NOMO-1 (cell line): Measurements from ENCODE around the gene DHCR7.

Experiments
- DNase-seq, 2 experiments: peaks; one replicate each; lab custom pipeline; 2025; ENCODE audit not compliant: unreplicated experiment in 2 of 2; lab: John Stamatoyannopoulos, UW

DHCR7 gene, protein sequence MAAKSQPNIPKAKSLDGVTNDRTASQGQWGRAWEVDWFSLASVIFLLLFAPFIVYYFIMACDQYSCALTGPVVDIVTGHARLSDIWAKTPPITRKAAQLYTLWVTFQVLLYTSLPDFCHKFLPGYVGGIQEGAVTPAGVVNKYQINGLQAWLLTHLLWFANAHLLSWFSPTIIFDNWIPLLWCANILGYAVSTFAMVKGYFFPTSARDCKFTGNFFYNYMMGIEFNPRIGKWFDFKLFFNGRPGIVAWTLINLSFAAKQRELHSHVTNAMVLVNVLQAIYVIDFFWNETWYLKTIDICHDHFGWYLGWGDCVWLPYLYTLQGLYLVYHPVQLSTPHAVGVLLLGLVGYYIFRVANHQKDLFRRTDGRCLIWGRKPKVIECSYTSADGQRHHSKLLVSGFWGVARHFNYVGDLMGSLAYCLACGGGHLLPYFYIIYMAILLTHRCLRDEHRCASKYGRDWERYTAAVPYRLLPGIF

DNA sequence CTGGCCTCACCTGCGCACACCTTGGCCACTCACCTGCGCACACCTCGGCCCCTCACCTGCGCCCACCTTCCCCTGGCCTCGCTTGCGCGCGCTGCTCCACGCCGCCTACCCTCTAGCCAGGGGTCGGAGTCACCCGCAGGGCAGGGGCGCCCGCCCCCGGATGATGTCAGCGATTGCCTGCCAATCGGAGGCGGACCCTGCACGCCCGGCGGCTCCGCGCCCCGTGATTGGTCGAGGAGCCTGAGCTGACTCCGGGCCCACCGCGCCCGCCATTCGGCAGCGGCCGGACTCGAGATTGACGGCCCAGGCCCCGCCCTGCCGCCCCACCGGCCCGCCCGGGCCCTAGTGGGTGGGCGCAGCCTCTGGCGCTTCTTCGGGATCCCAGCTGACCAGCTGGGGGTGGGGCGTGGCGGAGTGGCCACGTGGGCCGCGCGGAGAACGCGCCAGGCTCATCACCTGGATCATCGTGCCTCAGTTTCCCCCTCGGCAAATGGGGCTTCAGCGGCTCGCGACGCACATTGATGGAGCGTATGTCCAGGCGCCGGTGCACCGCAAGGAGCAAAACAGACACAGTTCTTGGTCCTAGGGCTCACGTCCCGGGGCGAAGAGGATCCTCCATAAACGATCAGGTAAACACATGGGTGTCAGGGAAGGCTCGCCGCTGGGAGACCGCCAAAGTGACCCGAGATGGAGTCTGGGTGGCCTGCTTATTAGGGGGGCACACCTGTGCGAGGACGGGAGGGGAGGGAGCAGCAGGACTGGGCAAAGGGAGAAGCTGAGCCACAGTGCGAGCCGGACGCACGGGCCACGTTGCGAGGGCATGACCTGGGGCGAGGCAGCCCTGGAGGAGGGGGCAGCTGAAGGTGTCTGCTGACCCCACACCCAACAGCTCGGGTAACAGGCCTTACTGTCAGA, at the start of gene DHCR7:
Gene DHCR7, minus strand, starts transcription at position 137 of the 915 bp plus-strand sequence. CDS start 3,441 bp downstream, outside the sequence.
- DNase-seq: peak; percentile 91 to 98

DNA sequence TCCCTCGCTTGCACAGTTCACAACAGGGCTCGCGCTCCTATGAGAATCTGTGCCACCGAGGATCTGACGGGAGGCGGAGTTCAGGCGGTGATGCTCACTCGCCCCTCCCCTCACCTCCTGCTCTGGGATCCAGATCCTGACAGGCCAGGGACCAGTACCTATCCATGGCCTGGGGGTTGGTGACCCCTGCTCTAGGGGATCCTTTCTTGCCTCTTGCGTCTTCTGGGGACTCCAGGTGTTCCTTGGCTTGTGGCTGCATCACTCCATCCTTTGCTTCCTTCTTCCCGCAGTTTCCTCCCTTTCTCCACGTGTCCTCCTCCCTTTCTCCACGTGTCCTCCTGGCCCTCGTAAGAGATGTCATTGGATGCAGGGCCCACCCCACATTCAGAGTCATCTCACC, 48.2 kb upstream of the DHCR7 start:
- no peak for DNase-seq

DNA sequence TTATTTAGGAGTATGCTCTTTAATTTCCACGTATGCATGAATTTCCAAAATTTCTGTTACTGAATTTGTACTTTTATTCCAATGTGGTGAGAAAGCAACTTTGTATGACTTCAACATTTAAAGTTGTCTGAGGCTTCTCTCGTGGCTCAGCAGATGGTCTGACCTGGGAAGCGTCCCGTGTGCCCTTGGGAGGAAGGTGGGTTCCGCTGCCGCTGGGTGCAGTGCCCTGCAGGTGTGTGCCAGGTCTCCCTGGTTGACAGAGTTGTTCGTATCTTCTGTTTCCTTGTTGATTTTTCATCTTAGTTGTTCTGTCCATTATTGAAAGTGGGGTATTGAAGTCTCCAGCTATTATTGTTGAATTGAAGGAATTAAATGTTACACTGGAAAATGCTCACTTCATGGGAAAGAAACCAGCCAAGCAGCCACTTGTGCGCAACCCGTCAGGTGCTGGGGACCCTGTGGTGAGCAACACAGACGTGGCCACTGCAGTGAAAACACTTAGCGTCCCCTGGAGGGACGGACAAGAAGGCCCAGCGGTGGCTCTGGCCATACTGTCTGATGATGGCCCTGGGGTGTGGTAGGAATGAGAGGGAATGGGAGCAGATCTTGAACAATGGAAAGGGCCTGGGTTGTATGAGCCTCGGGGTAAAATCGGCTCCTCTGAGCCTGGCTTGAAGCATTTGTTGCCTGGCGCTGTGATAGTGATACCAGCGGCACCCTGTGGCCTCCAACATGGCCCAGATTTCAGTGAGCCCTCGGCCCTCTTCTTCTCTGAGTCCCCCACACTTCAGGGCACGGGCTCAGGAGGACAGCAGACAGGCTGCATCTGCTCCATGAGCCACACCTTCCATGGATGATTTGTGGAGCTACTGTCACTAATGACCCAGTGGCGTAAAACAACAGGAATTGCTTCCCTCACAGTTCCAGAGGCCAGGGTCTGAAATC, 47.4 kb upstream of the DHCR7 start:
- DNase-seq: no peak

DNA sequence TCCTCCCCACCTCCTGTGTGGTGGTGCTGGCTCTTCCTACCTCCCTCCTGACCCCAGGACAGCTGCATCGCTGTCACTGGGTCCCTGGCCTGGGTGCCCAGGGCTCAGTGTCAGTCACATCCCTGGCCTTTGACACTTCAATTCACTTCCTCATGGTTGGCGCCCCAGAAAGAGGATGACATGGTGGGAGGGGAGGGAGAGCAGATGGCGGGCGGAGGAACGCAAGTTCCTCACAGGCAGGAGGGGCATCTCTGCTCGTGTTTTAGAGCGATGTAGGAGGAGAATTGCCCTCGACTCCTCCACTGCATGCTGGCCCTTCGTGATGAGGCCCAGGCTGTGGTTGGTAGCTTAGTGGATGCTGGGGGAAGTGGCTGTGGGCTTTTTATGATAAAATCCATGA, 43.7 kb upstream of the DHCR7 start:
- no peak for DNase-seq

DNA sequence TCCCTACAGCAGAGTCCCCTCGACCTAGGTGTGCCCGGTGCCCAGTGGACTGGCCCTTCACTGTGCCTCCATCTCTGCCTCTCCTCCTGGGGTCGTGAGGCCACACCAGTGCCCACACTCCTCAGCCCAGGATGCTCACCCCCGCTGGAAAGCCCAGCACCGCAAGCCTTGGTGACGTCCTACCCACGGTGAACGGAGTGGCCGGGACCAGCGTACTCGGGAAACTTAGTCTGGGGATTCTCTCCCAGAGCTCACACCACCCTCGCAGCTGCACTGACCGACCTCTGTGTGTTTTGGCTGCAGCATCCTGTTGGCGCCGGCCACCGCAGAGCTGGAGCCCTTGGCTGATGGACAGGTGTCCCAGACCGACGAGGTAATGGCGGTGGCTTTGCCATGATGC, 43.3 kb upstream of the DHCR7 start:
- no peak for DNase-seq

DNA sequence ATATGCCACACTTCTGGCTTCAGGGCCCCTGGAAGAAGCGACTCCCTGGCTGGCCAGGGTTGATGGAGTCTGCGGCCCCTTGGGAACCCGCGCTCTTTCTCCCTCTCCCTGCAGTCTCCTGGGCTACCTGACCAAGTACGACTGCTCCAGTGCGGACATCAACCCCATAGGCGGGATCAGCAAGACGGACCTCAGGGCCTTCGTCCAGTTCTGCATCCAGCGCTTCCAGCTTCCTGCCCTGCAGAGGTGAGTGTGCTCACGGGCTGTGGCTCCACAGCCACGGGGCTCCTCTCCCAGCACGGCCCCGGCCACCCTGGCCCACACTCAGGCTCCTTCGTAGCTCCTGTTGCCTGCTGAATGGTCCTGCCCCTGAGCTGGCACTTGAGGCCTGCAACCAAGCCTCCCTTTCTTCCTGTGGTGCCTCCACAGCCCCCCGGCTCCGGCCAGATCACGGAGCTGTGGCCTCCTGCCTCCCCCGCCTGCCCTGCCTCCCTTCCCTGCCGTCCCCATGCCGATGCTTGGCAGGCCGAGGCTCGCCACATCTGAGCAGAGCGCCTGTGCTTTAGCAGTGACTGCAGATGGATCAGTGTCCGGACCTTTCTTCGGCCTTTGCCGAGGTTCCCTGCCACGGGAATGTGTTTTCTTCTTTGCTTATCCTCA, 42.7 kb upstream of the DHCR7 start:
- DNase-seq: no peak

DNA sequence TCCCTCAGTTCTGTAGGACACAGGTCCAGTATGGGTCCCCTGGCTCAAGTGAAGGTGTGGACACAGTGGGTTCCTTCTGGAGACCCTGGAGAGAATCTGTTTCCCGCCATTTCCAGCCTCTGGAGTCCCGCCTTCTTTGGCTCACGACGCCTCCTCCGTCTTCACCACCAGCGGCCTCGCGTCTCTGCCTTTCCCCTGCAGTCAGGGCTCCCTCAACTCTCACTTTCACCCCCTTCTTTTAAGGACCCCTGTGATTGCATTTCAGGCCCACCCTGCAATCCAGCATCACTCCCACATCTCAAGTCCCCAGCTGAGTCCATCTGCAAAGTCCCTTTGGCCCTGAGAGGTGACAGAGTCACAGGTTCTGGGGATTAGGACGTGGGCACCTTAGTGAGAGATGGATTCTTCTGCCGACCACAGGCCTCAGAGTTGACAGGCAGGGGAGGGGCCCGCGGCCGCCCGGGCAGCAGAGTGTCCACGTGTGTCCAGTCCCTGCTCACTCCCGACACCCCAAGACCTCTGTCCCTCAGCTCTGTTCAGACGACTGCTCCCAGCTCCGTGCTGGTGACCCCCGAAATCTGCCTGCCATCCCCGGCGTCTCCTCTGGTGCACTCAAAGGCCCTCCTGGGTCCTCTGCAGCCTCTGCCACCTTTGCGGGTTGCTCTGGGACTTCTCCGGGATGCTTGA, 42.0 kb upstream of the DHCR7 start:
- no peak for DNase-seq

DNA sequence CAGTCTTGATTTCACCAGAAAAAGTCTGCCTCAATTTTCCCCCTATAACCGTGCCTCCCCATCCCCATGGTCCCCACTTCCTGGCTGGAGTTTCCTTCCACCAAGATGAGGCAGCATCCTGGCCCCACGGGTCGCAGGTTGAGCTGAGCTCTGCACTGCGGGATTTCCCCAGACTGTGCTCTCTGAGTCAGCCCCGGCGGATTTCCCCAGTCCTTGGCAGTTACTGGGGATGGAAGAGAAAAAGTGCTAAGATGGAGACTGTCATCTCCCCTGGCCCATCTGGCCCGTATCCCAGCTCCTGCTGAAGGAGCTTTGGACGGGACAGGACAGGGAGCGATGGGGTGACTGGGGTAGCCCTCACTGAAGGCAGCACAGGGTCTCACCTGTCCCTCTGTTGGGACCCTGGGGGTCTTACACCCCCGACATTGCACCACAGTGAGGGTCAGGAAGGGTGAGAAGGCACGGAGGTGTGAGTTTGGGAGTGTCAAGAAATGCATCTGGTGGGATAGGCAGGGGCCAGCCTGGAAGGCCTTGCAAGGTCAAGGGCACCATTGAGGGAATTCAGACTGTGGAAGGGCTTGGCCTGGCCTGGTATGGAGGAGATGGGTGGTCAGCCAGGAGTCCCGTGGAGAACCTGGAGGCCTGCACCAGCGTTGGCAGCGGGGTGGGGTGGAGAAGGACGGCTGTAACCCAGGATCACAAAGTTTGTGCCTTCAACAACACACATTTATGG, 41.3 kb upstream of the DHCR7 start:
- DNase-seq: no peak

DNA sequence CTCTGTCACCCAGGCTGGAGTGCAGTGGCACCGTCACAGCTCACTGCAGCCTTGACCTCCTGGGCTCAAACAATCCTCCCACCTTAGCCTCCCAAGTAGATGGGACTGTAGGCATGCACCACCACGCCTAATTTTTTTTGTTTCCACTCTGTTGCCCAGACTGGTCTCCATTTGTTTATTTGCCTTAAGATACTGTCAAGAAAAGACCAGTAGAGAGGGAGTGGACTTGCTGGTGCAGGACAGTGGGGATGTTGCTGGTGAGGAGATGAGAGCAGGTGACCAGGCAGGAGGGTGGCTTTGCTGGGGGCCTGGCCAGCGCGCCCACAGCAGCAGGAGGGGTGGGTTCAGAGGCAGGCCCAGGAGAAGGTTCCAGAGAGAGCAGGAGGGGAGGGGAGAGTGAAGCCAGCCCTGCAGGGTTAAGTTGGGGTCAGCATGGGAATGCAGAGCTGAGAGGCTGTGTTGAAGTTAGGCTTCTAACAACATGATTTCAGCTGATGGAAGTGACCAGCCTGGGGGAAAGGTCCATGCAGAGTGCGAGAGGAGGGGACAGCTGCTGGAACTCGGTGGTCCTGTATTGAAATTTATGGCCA, 40.6 kb upstream of the DHCR7 start:
- no peak for DNase-seq

DNA sequence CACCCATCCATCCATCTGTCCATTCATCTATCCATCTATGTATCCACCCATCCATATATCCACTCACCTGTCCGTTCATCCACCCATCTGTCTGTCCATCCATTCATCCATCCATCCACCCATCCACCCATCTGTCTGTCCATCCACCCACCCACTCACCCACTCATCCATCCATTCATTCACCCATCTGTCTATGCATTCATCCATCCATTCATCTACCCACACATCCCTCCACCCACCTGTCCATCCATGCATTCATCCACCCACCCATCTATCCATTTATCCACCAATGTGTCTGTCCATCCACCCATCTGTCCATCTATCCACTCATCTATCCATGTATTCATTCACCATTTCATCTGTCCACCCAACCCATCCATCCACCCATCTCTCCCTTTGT, 38.1 kb upstream of the DHCR7 start:
- DNase-seq: no peak

DNA sequence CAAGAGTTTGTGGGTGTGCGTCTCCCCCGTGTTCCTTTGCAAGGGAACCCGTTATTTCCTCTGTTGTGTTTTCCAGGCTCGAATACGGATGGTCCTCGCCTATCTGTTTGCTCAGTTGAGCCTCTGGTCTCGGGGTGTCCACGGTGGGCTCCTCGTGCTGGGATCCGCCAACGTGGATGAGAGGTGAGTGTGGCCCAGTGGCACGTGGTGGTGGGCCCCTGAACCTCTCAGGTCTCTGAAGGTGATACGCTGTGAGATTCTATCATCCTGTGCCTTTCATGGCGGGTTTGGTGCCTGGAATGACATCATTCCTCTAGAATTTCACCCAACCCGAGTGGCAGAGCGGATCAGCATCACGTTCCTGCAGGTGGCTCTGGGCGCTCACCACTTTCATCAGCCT, 37.3 kb upstream of the DHCR7 start:
- DNase-seq: no peak

DNA sequence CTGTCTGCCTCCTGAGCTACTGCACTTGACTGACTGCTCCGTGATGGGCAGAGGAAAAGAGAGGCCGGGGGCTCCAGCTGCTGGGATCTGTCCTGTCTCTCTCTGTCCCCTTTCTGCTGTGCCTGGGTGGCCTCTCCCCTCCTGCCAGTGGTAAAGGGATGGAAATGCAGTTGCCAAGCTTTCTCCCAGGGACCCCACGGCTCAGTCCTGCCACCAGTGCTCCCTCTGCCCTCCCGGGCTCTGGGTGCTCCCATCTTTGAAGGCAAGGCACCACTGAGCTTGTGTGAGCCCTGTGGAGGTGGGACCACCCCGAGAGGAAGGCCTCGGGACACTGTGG, 36.8 kb upstream of the DHCR7 start:
- no peak for DNase-seq

DNA sequence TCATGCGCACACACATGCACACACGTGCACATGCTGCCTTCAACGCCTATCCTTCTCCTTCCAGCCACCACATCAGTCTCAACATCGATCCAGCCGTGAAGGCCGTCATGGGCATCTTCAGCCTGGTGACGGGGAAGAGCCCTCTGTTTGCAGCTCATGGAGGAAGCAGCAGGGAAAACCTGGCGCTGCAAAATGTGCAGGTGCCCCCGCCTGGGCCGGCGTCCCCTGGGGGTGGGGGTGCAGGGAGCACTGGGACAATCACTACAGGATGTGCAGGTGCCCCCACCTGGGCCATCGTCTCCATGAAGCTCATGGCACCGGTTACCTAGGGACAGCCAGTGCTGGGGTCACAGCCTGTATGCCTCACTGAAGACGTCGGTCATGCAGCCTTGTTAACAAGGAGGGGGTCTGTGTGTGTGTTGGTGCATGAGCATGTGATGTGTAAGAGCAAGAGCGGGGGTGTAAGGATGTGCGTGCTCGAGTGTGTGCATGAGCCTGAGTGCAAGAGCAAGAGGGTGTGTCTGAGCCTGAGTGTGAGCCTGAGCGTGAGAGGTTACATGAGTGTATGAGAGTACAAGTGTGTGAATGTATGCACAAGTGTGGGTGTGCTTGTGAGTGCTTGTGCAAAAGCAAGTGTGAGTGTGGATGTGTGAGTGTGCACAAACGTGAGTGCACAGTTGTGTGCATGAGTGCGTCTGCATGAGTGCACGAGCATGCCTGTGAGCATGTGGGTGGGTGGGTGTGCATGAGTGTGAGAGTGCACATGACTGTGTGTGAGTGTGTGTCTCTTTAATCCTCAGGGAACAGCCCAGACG, 36.3 kb upstream of the DHCR7 start:
- no peak for DNase-seq

DNA sequence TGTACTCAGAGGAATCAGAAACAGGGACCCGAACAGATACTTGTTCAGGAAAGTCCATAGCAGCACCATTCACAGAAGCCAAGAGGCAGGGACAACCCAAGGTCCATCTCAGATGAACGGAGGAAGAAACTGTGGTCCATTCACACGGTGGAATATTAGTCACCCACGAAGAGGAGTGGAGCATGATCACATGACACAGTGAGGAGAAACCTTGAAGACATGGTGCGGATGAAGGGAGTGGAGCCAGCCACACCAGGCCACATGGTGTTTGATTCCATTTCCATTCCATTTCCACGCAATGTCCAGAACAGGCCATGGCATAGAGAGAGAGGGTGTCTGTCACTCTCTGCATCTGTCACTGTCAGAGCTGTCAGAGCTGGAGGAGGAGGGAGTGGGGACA, 35.5 kb upstream of the DHCR7 start:
- no peak for DNase-seq

DNA sequence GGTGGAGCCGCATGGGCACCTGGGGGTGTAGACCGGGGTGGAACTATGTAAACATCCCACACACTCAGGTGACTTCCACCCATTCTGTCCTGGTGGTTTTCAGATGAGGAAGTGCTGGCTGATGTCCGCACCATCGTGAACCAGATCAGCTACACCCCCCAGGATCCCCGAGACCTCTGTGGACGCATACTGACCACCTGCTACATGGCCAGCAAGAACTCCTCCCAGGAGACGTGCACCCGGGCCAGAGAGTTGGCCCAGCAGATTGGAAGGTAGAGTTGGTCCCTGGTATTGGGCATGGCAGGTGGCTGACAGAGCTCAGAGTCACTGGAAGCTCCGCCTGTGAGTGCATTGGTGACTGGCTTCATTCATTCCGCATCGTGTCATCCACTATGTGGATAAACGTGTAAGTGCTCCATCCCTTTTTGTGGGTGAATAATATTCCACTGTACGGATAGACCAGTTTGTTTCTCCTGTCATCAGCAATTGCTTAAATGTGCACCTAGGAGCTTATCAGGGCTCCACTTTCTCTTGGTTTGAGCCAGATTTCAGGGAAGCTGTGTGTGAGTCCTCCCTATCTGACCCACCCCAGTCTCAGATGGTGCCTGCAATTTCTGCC, 34.7 kb upstream of the DHCR7 start:
- no peak for DNase-seq

DNA sequence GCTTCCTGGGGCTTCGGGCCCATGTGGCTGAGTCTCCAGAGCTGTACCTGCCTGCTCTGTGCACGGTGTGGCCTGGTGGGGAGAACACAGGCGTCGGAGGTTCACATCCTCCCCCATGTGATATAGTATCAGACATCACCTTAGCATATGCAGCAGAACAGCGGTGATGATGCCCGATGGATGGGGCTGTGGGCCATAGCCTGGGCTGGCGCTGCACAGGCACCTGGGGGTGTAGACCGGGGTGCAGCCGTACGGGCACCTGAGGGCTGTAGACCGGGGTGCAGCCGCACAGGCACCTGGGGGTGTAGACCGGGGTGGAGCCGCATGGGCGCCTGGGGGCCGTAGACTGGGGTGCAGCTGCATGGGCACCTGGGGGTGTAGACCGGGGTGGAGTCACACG, 34.0 kb upstream of the DHCR7 start:
- no peak for DNase-seq
